Gastroesophageal sphincter (tissue), 3 donors: Measurements from ENCODE around the gene PDCL2.

ENCODE experiments used
- CTCF ChIP-seq, 4 experiments: fragments of 200-600 bp in 2 of 4; fragments of 450-650 bp in 2 of 4; sonication (generic) in 1 of 4; IDR thresholded peaks; one replicate each; pipeline ENCODE4 v1.5.1; 2017 to 2019; ENCODE audit warnings: antibody characterized with exemption in 4 of 4, mild to moderate bottlenecking in 2 of 4, moderate library complexity in 2 of 4
- POLR2A ChIP-seq, 2 donors: fragments of 450-650 bp; IDR thresholded peaks; one replicate each; pipeline ENCODE4 v1.6.1; 2017; ENCODE audit warnings: antibody characterized with exemption in 2 of 2, mild to moderate bottlenecking in 2 of 2, moderate library complexity in 1 of 2

GRCh38 chr4:55554453-55555030 lies 37.5 kb downstream of the PDCL2 start:
- TF ChIP-seq CTCF (IDR thresholded peaks at IDR 0.05) (peak; percentile 18 to 62 (median 33)), POLR2A (IDR thresholded peaks at IDR 0.05) (no peak)
